Loucy (cell line): Measurements from ENCODE around the gene DES.
A peak's percentile ranks its signal among the peaks of the same experiment; 100 is the strongest.

Experiments used
- H2AFZ ChIP-seq: fragments of 200-600 bp; sonication (generic); 2 replicates; pipeline ENCODE4 v1.6.0; 2016; ENCODE audit warnings: antibody characterized with exemption, mild to moderate bottlenecking, low read length, moderate library complexity
- H3F3A ChIP-seq: fragments of 200-600 bp; 2 replicates; pipeline ENCODE4 v1.6.0; 2016; ENCODE audit warnings: antibody characterized with exemption, low read depth, mild to moderate bottlenecking
- H3K27me3 ChIP-seq: fragments of 200-600 bp; sonication (generic); 2 replicates; pipeline ENCODE4 v1.6.1; 2014; ENCODE audit warnings: low read length, mild to moderate bottlenecking; ENCODE audit not compliant: insufficient read depth, poor library complexity, severe bottlenecking
- H3K36me3 ChIP-seq: fragments of 200-600 bp; sonication (generic); 2 replicates; pipeline ENCODE4 v1.6.1; 2016; ENCODE audit warnings: low read length; ENCODE audit not compliant: insufficient read depth
- H3K4me1 ChIP-seq: fragments of 200-600 bp; sonication (generic); 2 replicates; pipeline ENCODE4 v1.5.1; 2014; ENCODE audit warnings: low read length, mild to moderate bottlenecking; ENCODE audit not compliant: insufficient read depth, poor library complexity, severe bottlenecking
- H3K4me2 ChIP-seq: fragments of 200-600 bp; sonication (generic); 2 replicates; pipeline ENCODE4 v1.6.0; 2014; ENCODE audit warnings: antibody characterized with exemption, low read length, low read depth, mild to moderate bottlenecking; ENCODE audit not compliant: poor library complexity, severe bottlenecking
- H3K4me3 ChIP-seq: fragments of 200-600 bp; sonication (generic); 2 replicates; pipeline ENCODE4 v1.5.1; 2014; ENCODE audit warnings: low read length, mild to moderate bottlenecking, mixed read lengths; ENCODE audit not compliant: poor library complexity, severe bottlenecking
- H3K79me2 ChIP-seq: fragments of 200-600 bp; sonication (generic); 2 replicates; pipeline ENCODE4 v1.6.1; 2014; ENCODE audit warnings: low read length; ENCODE audit not compliant: insufficient read depth
- H3K9ac ChIP-seq: fragments of 200-600 bp; sonication (generic); 2 replicates; pipeline ENCODE4 v1.6.0; 2014; ENCODE audit warnings: mild to moderate bottlenecking, low read depth, low read length, moderate library complexity; ENCODE audit not compliant: poor library complexity, severe bottlenecking
- H3K9me2 ChIP-seq: fragments of 200-600 bp; sonication (generic); replicated peaks from 2 replicates; pipeline ENCODE4 v1.6.1; 2016; ENCODE audit warnings: low read depth, low read length, mixed read lengths
- H3K9me3 ChIP-seq: fragments of 200-600 bp; sonication (generic); 2 replicates; pipeline ENCODE4 v1.6.1; 2014; ENCODE audit warnings: mild to moderate bottlenecking, antibody characterized with exemption, low read length, low read depth; ENCODE audit not compliant: insufficient read depth
- H4K20me1 ChIP-seq: fragments of 200-600 bp; sonication (generic); 2 replicates; pipeline ENCODE4 v1.6.0; 2014; ENCODE audit warnings: antibody characterized with exemption, low read length, mild to moderate bottlenecking; ENCODE audit not compliant: insufficient read depth, poor library complexity, severe bottlenecking
- CTCF ChIP-seq: fragments of 200-600 bp; sonication (generic); conservative IDR thresholded peaks from 2 replicates; pipeline ENCODE4 v1.5.1; 2014; ENCODE audit warnings: mild to moderate bottlenecking, antibody characterized with exemption, low read length
- EZH2phosphoT487 ChIP-seq: fragments of 200-600 bp; IDR thresholded peaks from 2 replicates; pipeline ENCODE4 v1.6.1; 2018; ENCODE audit warnings: antibody characterized with exemption, mild to moderate bottlenecking, moderate library complexity, borderline replicate concordance

DES gene

GRCh38 chr2:219441451-219442255, 23.5 kb downstream of the DES start:
- no peaks in the 10 kb centered on the region for H3F3A ChIP-seq
- H3K9me2 ChIP-seq = no peaks in the 10 kb centered on the region
- no peaks in the 10 kb centered on the region for H3K9me3 ChIP-seq
- H3K4me1 ChIP-seq = peaks cover 9% of the 10 kb centered on the region
- no peaks in the 10 kb centered on the region for H3K27me3 ChIP-seq
- H2AFZ ChIP-seq = peak overlapping the region; percentile 74
- H3K36me3 ChIP-seq = no peaks in the 10 kb centered on the region
- H3K79me2 ChIP-seq = no peaks in the 10 kb centered on the region
- peak overlapping the region; percentile 68 for H3K4me3 ChIP-seq
- H4K20me1 ChIP-seq = no peaks in the 10 kb centered on the region
- peak overlapping the region; percentile 74 for H3K4me2 ChIP-seq
- TF ChIP-seq CTCF = no peak
- TF ChIP-seq EZH2phosphoT487 = no peak
- H3K9ac ChIP-seq = peak overlapping the region; percentile 55

- H3K79me2 ChIP-seq = no peaks in the 10 kb centered on the region
- TF ChIP-seq EZH2phosphoT487 (no peak), CTCF (no peak)
Observed at GRCh38 chr2:219442256-219443015, 24.3 kb downstream of the DES start.

GRCh38 chr2:219443016-219443696, 25.0 kb downstream of the DES start:
- peaks cover 9% of the 10 kb centered on the region for H3K4me1 ChIP-seq
- TF ChIP-seq EZH2phosphoT487 = no peak
- no peak for TF ChIP-seq CTCF
- no peaks in the 10 kb centered on the region for H3K9me3 ChIP-seq
- no peaks in the 10 kb centered on the region for H3K36me3 ChIP-seq
- no peaks in the 10 kb centered on the region for H3K9me2 ChIP-seq
- peak overlapping the region; percentile 69 for H3K4me2 ChIP-seq
- no peaks in the 10 kb centered on the region for H4K20me1 ChIP-seq
- H3K9ac ChIP-seq = peak overlapping the region; percentile 55
- no peaks in the 10 kb centered on the region for H3K79me2 ChIP-seq
- no peaks in the 10 kb centered on the region for H3F3A ChIP-seq
- H3K27me3 ChIP-seq = no peaks in the 10 kb centered on the region
- H2AFZ ChIP-seq = no peak overlapping the region
- H3K4me3 ChIP-seq = peak overlapping the region; percentile 68

More at GRCh38 chr2:219442256-219443015, 24.3 kb downstream of the DES start:
- H3K9ac ChIP-seq = peak overlapping the region; percentile 55
- H3F3A ChIP-seq = no peaks in the 10 kb centered on the region
- H3K4me3 ChIP-seq = peak overlapping the region; percentile 68
- H3K9me2 ChIP-seq = no peaks in the 10 kb centered on the region
- no peaks in the 10 kb centered on the region for H3K9me3 ChIP-seq
- no peaks in the 10 kb centered on the region for H3K27me3 ChIP-seq
- no peaks in the 10 kb centered on the region for H3K36me3 ChIP-seq
- peak overlapping the region; percentile 65; the same call in 1 of the 2 replicates for H2AFZ ChIP-seq
- H4K20me1 ChIP-seq = no peaks in the 10 kb centered on the region
- H3K4me2 ChIP-seq = peak overlapping the region; percentile 69
- H3K4me1 ChIP-seq = peaks cover 9% of the 10 kb centered on the region
